ENCODE measurements around the gene NKTR.

NKTR gene

GRCh38 chr3:42683875-42684598, 83.6 kb downstream of the NKTR start:
- peak; percentile 94 for DNase-seq

- DNase-seq = no peak
Measured at GRCh38 chr3:42684632-42685362, 84.3 kb downstream of the NKTR start.

- no peak for DNase-seq
Measured at GRCh38 chr3:42685363-42685881, 84.9 kb downstream of the NKTR start, which contains the start of gene KLHL40. Gene KLHL40 (plus strand): TSS chr3:42685537. CDS start chr3:42685619, 82 bp downstream.

- DNase-seq = no peak
Measured at GRCh38 chr3:42685891-42686820, 85.7 kb downstream of the NKTR start.

- DNase-seq = no peak
Measured at GRCh38 chr3:42686832-42687650, 86.6 kb downstream of the NKTR start.

- no peak for DNase-seq
Measured at GRCh38 chr3:42688016-42688415, 87.5 kb downstream of the NKTR start.

- DNase-seq = no peak
Measured at GRCh38 chr3:42688487-42689420, 88.3 kb downstream of the NKTR start.

GRCh38 chr3:42689421-42690014, 89.0 kb downstream of the NKTR start:
- DNase-seq = no peak

GRCh38 chr3:42690191-42690590, 89.7 kb downstream of the NKTR start:
- DNase-seq = no peak

- no peak for DNase-seq
Measured at GRCh38 chr3:42690766-42691680, 90.5 kb downstream of the NKTR start.

GRCh38 chr3:42691816-42692666, 91.6 kb downstream of the NKTR start:
- no peak for DNase-seq

GRCh38 chr3:42692667-42693529, 92.4 kb downstream of the NKTR start:
- DNase-seq = no peak

GRCh38 chr3:42693530-42693930, 93.0 kb downstream of the NKTR start:
- no peak for DNase-seq

GRCh38 chr3:42694366-42694765, 93.9 kb downstream of the NKTR start:
- DNase-seq = no peak

GRCh38 chr3:42696356-42697288, 96.1 kb downstream of the NKTR start:
- no peak for DNase-seq

Measured in suppressor macrophage treated with lipopolysaccharide for 4 hours (primary cell).